ENCODE results near the gene PSMD9.
"Not testable (repeated sequence)": the region's sequence is repeated elsewhere in the genome, so short reads cannot be mapped to it uniquely, and the experiment has no call there.

The PSMD9 gene

GRCh38 chr12:121925358-121925695, 36.7 kb downstream of the PSMD9 start:
- no peak for DNase-seq (ENCODE audit: low spot score)

GRCh38 chr12:121926874-121927706, 38.5 kb downstream of the PSMD9 start:
- DNase-seq (ENCODE audit: low spot score) = no peak

GRCh38 chr12:121927813-121928212, 39.2 kb downstream of the PSMD9 start:
- DNase-seq (ENCODE audit: low spot score) = no peak

- not testable (repeated sequence) for DNase-seq (ENCODE audit: low spot score)
Observed at GRCh38 chr12:121929545-121929944, 41.0 kb downstream of the PSMD9 start.

GRCh38 chr12:121930862-121931261, 42.3 kb downstream of the PSMD9 start:
- DNase-seq (ENCODE audit: low spot score) = no peak

GRCh38 chr12:121932176-121932536, 43.6 kb downstream of the PSMD9 start:
- no peak for DNase-seq (ENCODE audit: low spot score)

- no peak for DNase-seq (ENCODE audit: low spot score)
Observed at GRCh38 chr12:121932914-121933521, 44.4 kb downstream of the PSMD9 start.

GRCh38 chr12:121933522-121934308, 45.1 kb downstream of the PSMD9 start:
- DNase-seq (ENCODE audit: low spot score) = no peak

- no peak for DNase-seq (ENCODE audit: low spot score)
Observed at GRCh38 chr12:121934309-121934664, 45.7 kb downstream of the PSMD9 start.

- no peak for DNase-seq (ENCODE audit: low spot score)
Observed at GRCh38 chr12:121937654-121938053, 49.1 kb downstream of the PSMD9 start.

GRCh38 chr12:121939186-121939585, 50.6 kb downstream of the PSMD9 start:
- DNase-seq (ENCODE audit: low spot score) = peak; percentile 72

GRCh38 chr12:121939992-121940766, 51.6 kb downstream of the PSMD9 start:
- no peak for DNase-seq (ENCODE audit: low spot score)

- DNase-seq (ENCODE audit: low spot score) = no peak
Observed at GRCh38 chr12:121942145-121942718, 53.6 kb downstream of the PSMD9 start.

- DNase-seq (ENCODE audit: low spot score) = no peak
Observed at GRCh38 chr12:121943926-121944325, 55.3 kb downstream of the PSMD9 start.

- no peak for DNase-seq (ENCODE audit: low spot score)
Observed at GRCh38 chr12:121946313-121947025, 57.9 kb downstream of the PSMD9 start.

GRCh38 chr12:121947981-121948380, 59.4 kb downstream of the PSMD9 start:
- DNase-seq (ENCODE audit: low spot score) = no peak

GRCh38 chr12:121949648-121950397, 61.2 kb downstream of the PSMD9 start:
- DNase-seq (ENCODE audit: low spot score) = peak; percentile 31

GRCh38 chr12:121953117-121953692, 64.6 kb downstream of the PSMD9 start:
- no peak for DNase-seq (ENCODE audit: low spot score)

- DNase-seq (ENCODE audit: low spot score) = no peak
Observed at GRCh38 chr12:121953695-121954094, 65.1 kb downstream of the PSMD9 start.

Measured in SW480 (cell line).